Measurements from ENCODE around the gene GMEB2.
"Not testable (repeated sequence)": the region's sequence is repeated elsewhere in the genome, so short reads cannot be mapped to it uniquely, and the experiment has no call there.

GMEB2 gene

GRCh38 chr20:63561624-63562396 lies 65.1 kb downstream of the GMEB2 start:
- DNase-seq (ENCODE audit: low read depth in 1 of 2, low spot score in 1 of 2), result no peak

- DNase-seq (ENCODE audit: low read depth in 1 of 2, low spot score in 1 of 2), result no peak
Observed at GRCh38 chr20:63560856-63561609, 65.9 kb downstream of the GMEB2 start.

GRCh38 chr20:63560333-63560805 lies 66.5 kb downstream of the GMEB2 start:
- DNase-seq (ENCODE audit: low read depth in 1 of 2, low spot score in 1 of 2), result no peak

- DNase-seq (ENCODE audit: low read depth in 1 of 2, low spot score in 1 of 2), result not testable (repeated sequence)
Observed at GRCh38 chr20:63559485-63560332, 67.2 kb downstream of the GMEB2 start.

- no peak for DNase-seq (ENCODE audit: low read depth in 1 of 2, low spot score in 1 of 2)
Observed at GRCh38 chr20:63558804-63559484, 68.0 kb downstream of the GMEB2 start.

- DNase-seq (ENCODE audit: low read depth in 1 of 2, low spot score in 1 of 2), result no peak
Observed at GRCh38 chr20:63557481-63557891, 69.4 kb downstream of the GMEB2 start.

- DNase-seq (ENCODE audit: low read depth in 1 of 2, low spot score in 1 of 2), result no peak
Observed at GRCh38 chr20:63556873-63557478, 69.9 kb downstream of the GMEB2 start.

- no peak for DNase-seq (ENCODE audit: low read depth in 1 of 2, low spot score in 1 of 2)
Observed at GRCh38 chr20:63555661-63556381, 71.1 kb downstream of the GMEB2 start.

- no peak for DNase-seq (ENCODE audit: low read depth in 1 of 2, low spot score in 1 of 2)
Observed at GRCh38 chr20:63554361-63555278, 72.3 kb downstream of the GMEB2 start.

GRCh38 chr20:63553933-63554290 lies 73.0 kb downstream of the GMEB2 start, which contains the start of gene FNDC11:
FNDC11 (plus strand) TSS chr20:63554159; CDS start chr20:63555664, 1,505 bp downstream.
- DNase-seq (ENCODE audit: low read depth in 1 of 2, low spot score in 1 of 2), result peak; percentile 21 to 33

GRCh38 chr20:63553251-63553932 lies 73.5 kb downstream of the GMEB2 start:
- peak; percentile 84 to 86 for DNase-seq (ENCODE audit: low read depth in 1 of 2, low spot score in 1 of 2)

GRCh38 chr20:63552481-63553249 lies 74.2 kb downstream of the GMEB2 start:
- DNase-seq (ENCODE audit: low read depth in 1 of 2, low spot score in 1 of 2), result peak; percentile 14 to 32

GRCh38 chr20:63551068-63551467 lies 75.8 kb downstream of the GMEB2 start:
- DNase-seq (ENCODE audit: low read depth in 1 of 2, low spot score in 1 of 2), result no peak

GRCh38 chr20:63549679-63550282 lies 77.1 kb downstream of the GMEB2 start:
- no peak for DNase-seq (ENCODE audit: low read depth in 1 of 2, low spot score in 1 of 2)

GRCh38 chr20:63549019-63549418 lies 77.9 kb downstream of the GMEB2 start:
- no peak for DNase-seq (ENCODE audit: low read depth in 1 of 2, low spot score in 1 of 2)

- no peak for DNase-seq (ENCODE audit: low read depth in 1 of 2, low spot score in 1 of 2)
Observed at GRCh38 chr20:63548542-63548941, 78.4 kb downstream of the GMEB2 start.

Measured in stimulated activated CD4-positive, alpha-beta T cell treated with anti-CD3 and anti-CD28 coated beads, Interleukin-15, amount 100 ng/mL, for 1 hour (primary cell).